ENCODE results near the gene SHBG.
A peak's percentile ranks its signal among the peaks of the same experiment; 100 is the strongest.

The SHBG gene

DNA sequence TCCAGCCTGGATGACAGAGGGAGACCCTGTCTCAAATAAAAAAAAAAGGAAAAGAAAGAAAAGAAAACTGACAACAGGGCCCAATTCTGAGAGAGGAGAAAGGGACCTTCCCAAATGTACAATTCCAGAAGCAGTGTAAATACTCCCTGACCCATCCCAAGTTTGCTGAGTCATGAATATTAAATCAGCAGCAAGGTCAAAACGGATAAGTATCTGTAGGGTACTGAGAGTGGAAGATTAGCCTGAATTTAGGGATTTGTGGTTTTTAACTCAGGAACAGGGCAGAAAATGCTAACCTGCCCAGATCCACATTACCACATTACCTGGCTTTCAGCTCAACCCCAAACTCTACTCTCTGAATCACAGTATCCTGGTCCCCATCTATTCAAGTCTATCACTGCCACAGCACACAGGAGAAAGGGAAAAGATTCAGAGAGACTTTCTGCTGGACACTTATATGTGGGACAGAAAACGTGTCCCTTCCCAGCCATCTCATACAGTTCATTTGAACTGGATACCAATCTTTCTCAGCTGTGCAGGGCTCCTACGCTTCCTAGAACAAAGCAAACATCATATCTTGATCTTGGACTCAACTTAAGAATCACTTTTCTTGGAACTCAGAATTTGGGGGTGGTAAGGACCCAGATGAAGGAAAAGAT is 18.2 kb upstream of the SHBG start:
- Histone ChIP-seq H4K20me1 (ENCODE audit: low read depth, low read length) (no peaks in the 10 kb centered on the region), H2AFZ (ENCODE audit: low read depth, low read length, severe bottlenecking) (no peak overlapping the region), H3K9ac (ENCODE audit: low read length) (no peak overlapping the region), H3K79me2 (ENCODE audit: insufficient read depth, low read length) (peaks cover 54% of the 10 kb centered on the region), H3K4me3 (ENCODE audit: insufficient read depth, low read length, poor library complexity, severe bottlenecking) (no peak overlapping the region), H3F3A (ENCODE audit: insufficient read depth) (no peaks in the 10 kb centered on the region), H3K9me2 (replicated peaks; ENCODE audit: insufficient read depth, low read length) (no peaks in the 10 kb centered on the region), H3K9me3 (ENCODE audit: insufficient read depth, low read length) (no peaks in the 10 kb centered on the region), H3K27me3 (ENCODE audit: low read length) (no peaks in the 10 kb centered on the region), H3K27ac (ENCODE audit: low read depth, low read length) (no peak overlapping the region), H3K36me3 (ENCODE audit: low read length) (no peaks in the 10 kb centered on the region), H3K4me2 (ENCODE audit: low read depth, low read length, poor library complexity, severe bottlenecking) (peak overlapping the region; percentile 7)
- TF ChIP-seq, protein P1, sequence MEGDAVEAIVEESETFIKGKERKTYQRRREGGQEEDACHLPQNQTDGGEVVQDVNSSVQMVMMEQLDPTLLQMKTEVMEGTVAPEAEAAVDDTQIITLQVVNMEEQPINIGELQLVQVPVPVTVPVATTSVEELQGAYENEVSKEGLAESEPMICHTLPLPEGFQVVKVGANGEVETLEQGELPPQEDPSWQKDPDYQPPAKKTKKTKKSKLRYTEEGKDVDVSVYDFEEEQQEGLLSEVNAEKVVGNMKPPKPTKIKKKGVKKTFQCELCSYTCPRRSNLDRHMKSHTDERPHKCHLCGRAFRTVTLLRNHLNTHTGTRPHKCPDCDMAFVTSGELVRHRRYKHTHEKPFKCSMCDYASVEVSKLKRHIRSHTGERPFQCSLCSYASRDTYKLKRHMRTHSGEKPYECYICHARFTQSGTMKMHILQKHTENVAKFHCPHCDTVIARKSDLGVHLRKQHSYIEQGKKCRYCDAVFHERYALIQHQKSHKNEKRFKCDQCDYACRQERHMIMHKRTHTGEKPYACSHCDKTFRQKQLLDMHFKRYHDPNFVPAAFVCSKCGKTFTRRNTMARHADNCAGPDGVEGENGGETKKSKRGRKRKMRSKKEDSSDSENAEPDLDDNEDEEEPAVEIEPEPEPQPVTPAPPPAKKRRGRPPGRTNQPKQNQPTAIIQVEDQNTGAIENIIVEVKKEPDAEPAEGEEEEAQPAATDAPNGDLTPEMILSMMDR (IDR thresholded peaks at IDR 0.05; ENCODE audit: insufficient read depth, low read length, poor library complexity, severe bottlenecking): no peak
- no peak for TF ChIP-seq EZH2phosphoT487 (conservative IDR thresholded peaks at IDR 0.05; ENCODE audit: low read length)

DNA sequence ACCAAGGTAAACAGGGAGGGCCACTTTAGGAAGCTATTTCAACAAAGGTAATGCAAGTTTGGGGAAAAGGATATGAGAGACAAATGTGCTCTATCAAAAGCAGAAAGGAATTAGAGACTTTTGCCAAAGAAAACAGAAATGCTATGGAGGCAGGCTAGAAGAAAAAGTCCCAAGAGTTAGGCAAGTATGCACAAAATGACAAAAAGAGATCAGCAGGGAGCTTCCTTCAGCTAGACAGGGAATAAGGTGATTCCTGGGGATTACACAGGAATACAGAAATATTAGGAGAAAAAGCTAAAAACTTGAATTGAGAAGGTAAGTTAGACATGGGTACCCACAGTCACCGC is 17.7 kb upstream of the SHBG start:
- no peak for TF ChIP-seq EZH2phosphoT487 (conservative IDR thresholded peaks at IDR 0.05; ENCODE audit: low read length)
- TF ChIP-seq, protein P1 (IDR thresholded peaks at IDR 0.05; ENCODE audit: insufficient read depth, low read length, poor library complexity, severe bottlenecking): no peak
- peaks cover 54% of the 10 kb centered on the region for H3K79me2 ChIP-seq (ENCODE audit: insufficient read depth, low read length)
- no peaks in the 10 kb centered on the region for H3K9me2 ChIP-seq (replicated peaks; ENCODE audit: insufficient read depth, low read length)
- no peaks in the 10 kb centered on the region for H3F3A ChIP-seq (ENCODE audit: insufficient read depth)
- no peaks in the 10 kb centered on the region for H3K27me3 ChIP-seq (ENCODE audit: low read length)
- H3K36me3 ChIP-seq (ENCODE audit: low read length): no peaks in the 10 kb centered on the region
- H3K4me2 ChIP-seq (ENCODE audit: low read depth, low read length, poor library complexity, severe bottlenecking): peak overlapping the region; percentile 7
- no peak overlapping the region for H2AFZ ChIP-seq (ENCODE audit: low read depth, low read length, severe bottlenecking)
- no peak overlapping the region for H3K27ac ChIP-seq (ENCODE audit: low read depth, low read length)
- no peak overlapping the region for H3K4me3 ChIP-seq (ENCODE audit: insufficient read depth, low read length, poor library complexity, severe bottlenecking)
- no peak overlapping the region for H3K9ac ChIP-seq (ENCODE audit: low read length)
- no peaks in the 10 kb centered on the region for H4K20me1 ChIP-seq (ENCODE audit: low read depth, low read length)
- no peaks in the 10 kb centered on the region for H3K9me3 ChIP-seq (ENCODE audit: insufficient read depth, low read length)

DNA sequence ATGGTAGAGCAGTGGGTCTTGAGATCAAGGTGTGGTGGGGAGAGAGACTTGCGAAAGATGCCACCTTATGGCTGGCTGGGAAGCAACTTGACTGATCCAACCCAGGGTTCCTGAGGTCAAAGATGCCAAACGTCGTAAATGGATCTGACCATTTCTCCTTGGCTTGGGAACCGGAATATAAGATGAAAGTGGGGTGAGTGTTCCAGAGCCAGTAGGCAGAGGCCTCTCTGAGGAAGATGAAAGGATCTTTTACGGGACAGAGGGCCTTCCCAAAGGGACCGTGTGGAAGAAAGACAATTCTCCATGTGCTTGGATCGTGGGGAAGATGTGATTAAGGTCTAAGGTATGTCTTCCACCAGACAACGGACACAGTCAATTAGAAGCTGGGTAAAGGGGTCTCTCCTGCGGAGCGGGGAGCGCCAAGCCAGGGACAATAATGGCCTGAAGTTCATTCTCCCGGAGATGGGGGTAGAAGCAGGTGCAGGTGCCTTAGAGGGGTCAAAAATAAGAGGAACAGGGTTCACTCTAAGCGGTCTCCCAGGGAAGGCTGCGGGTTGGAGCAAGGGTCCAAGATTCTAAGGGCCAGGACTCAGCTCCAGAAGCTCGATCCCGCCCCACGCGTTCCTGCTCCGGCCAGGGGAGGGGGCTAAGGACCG is 16.0 kb upstream of the SHBG start:
- Histone ChIP-seq H4K20me1 (ENCODE audit: low read depth, low read length) (no peaks in the 10 kb centered on the region), H3K9me3 (ENCODE audit: insufficient read depth, low read length) (no peaks in the 10 kb centered on the region), H3K27ac (ENCODE audit: low read depth, low read length) (peak overlapping the region; percentile 52), H3K36me3 (ENCODE audit: low read length) (no peaks in the 10 kb centered on the region), H2AFZ (ENCODE audit: low read depth, low read length, severe bottlenecking) (no peak overlapping the region), H3K4me2 (ENCODE audit: low read depth, low read length, poor library complexity, severe bottlenecking) (peak overlapping the region; percentile 95), H3K79me2 (ENCODE audit: insufficient read depth, low read length) (peaks cover 50% of the 10 kb centered on the region), H3K9me2 (replicated peaks; ENCODE audit: insufficient read depth, low read length) (no peaks in the 10 kb centered on the region), H3K4me3 (ENCODE audit: insufficient read depth, low read length, poor library complexity, severe bottlenecking) (peak overlapping the region; percentile 68), H3K27me3 (ENCODE audit: low read length) (no peaks in the 10 kb centered on the region), H3K9ac (ENCODE audit: low read length) (peak overlapping the region; percentile 81), H3F3A (ENCODE audit: insufficient read depth) (no peaks in the 10 kb centered on the region)
- TF ChIP-seq, protein P1 (IDR thresholded peaks at IDR 0.05; ENCODE audit: insufficient read depth, low read length, poor library complexity, severe bottlenecking): no peak
- no peak for TF ChIP-seq EZH2phosphoT487 (conservative IDR thresholded peaks at IDR 0.05; ENCODE audit: low read length)

Measured in SU-DHL-6 (cell line).